Neural cell (in vitro differentiated cells): ENCODE data around the gene THADA. TPM values are rescaled to one million over a fixed set of nuclear protein-coding genes. Genes with fewer than 3 reads are reported as not detected.

ENCODE experiments used
- H2AFZ ChIP-seq: fragments of 200-600, 300-800 bp; sonication (generic), shearing (Covaris generic); 2 replicates; pipeline ENCODE4 v1.6.0; 2014; ENCODE audit warnings: low read depth, mild to moderate bottlenecking, antibody characterized with exemption, low read length, moderate library complexity
- H3F3A ChIP-seq: fragments of 200-600 bp; shearing (Covaris generic); 2 replicates; pipeline ENCODE4 v1.6.1; 2016; ENCODE audit warnings: mild to moderate bottlenecking, moderate library complexity, mixed read lengths, antibody characterized with exemption, low read length; ENCODE audit not compliant: insufficient read depth, poor library complexity, severe bottlenecking
- H3K27ac ChIP-seq: fragments of 200-600, 300-800 bp; sonication (generic), shearing (Covaris generic); 2 replicates; pipeline ENCODE4 v1.5.1; 2014; ENCODE audit warnings: mild to moderate bottlenecking, low read length, moderate library complexity
- H3K27me3 ChIP-seq: fragments of 300-800, 200-600 bp; sonication (generic), shearing (Covaris generic); 2 replicates; pipeline ENCODE4 v1.6.0; 2014; ENCODE audit warnings: mild to moderate bottlenecking, low read depth, low read length, moderate library complexity; ENCODE audit not compliant: insufficient read depth
- H3K36me3 ChIP-seq: fragments of 300-800, 200-600 bp; sonication (generic), shearing (Covaris generic); 2 replicates; pipeline ENCODE4 v1.5.1; 2014; ENCODE audit warnings: mild to moderate bottlenecking, antibody characterized with exemption, low read length, moderate library complexity; ENCODE audit not compliant: insufficient read depth
- H3K4me2 ChIP-seq: fragments of 300-800, 200-600 bp; sonication (generic), shearing (Covaris generic); 2 replicates; pipeline ENCODE4 v1.6.0; 2014; ENCODE audit warnings: mild to moderate bottlenecking, low read length
- H3K4me3 ChIP-seq: fragments of 300-800, 200-600 bp; sonication (generic), shearing (Covaris generic); 2 replicates; pipeline ENCODE4 v1.5.1; 2014; ENCODE audit warnings: mild to moderate bottlenecking, low read length, moderate library complexity
- H3K79me2 ChIP-seq: fragments of 200-600 bp; shearing (Covaris generic); replicated peaks from 2 replicates; pipeline ENCODE4 v1.6.0; 2014; ENCODE audit warnings: mild to moderate bottlenecking, low read length, moderate library complexity; ENCODE audit not compliant: insufficient read depth
- H3K9ac ChIP-seq: fragments of 300-800, 200-600 bp; sonication (generic), shearing (Covaris generic); 2 replicates; pipeline ENCODE4 v1.6.1; 2016; ENCODE audit warnings: mild to moderate bottlenecking, low read length, mixed read lengths
- H3K9me2 ChIP-seq: fragments of 200-600 bp; shearing (Covaris generic); 2 replicates; pipeline ENCODE4 v1.6.1; 2016; ENCODE audit warnings: mild to moderate bottlenecking, low read length, mixed read lengths; ENCODE audit not compliant: insufficient read depth
- H3K9me3 ChIP-seq: fragments of 200-600, 300-800 bp; sonication (generic), shearing (Covaris generic); 2 replicates; pipeline ENCODE4 v1.6.1; 2016; ENCODE audit warnings: mild to moderate bottlenecking, mixed run types, low read length, moderate library complexity, mixed read lengths
- H4K20me1 ChIP-seq: fragments of 200-600 bp; shearing (Covaris generic); 2 replicates; pipeline ENCODE4 v1.6.1; 2016; ENCODE audit warnings: mild to moderate bottlenecking, mixed run types; ENCODE audit not compliant: insufficient read depth
- CTCF ChIP-seq: fragments of 450-650 bp; IDR thresholded peaks from 2 replicates; pipeline ENCODE4 v1.5.1; 2014; ENCODE audit warnings: antibody characterized with exemption, mild to moderate bottlenecking, moderate library complexity; ENCODE audit not compliant: poor library complexity, severe bottlenecking
- EP300 ChIP-seq: fragments of 450-650 bp; conservative IDR thresholded peaks from 2 replicates; pipeline ENCODE4 v1.6.1; 2014; ENCODE audit warnings: antibody characterized with exemption, mild to moderate bottlenecking, moderate library complexity; ENCODE audit not compliant: poor library complexity, severe bottlenecking
- EZH2 ChIP-seq: fragments of 200-600, 300-800 bp; shearing (Covaris generic), sonication (generic); IDR thresholded peaks from 2 replicates; pipeline ENCODE4 v1.6.1; 2014; ENCODE audit warnings: antibody characterized with exemption, low read length, borderline replicate concordance, mild to moderate bottlenecking; ENCODE audit not compliant: insufficient read depth, poor library complexity, severe bottlenecking
- MXI1 ChIP-seq: fragments of 450-650 bp; conservative IDR thresholded peaks from 2 replicates; pipeline ENCODE4 v1.6.1; 2014; ENCODE audit warnings: antibody characterized with exemption, mild to moderate bottlenecking; ENCODE audit not compliant: poor library complexity, severe bottlenecking
- POLR2AphosphoS5 ChIP-seq: IDR thresholded peaks from 2 replicates; pipeline ENCODE4 v1.6.1; 2012
- RAD21 ChIP-seq: fragments of 450-650 bp; conservative IDR thresholded peaks from 2 replicates; pipeline ENCODE4 v1.6.1; 2014; ENCODE audit warnings: antibody characterized with exemption, mild to moderate bottlenecking, moderate library complexity
- SMC3 ChIP-seq: fragments of 450-650 bp; conservative IDR thresholded peaks from 2 replicates; pipeline ENCODE4 v1.6.1; 2014; ENCODE audit warnings: antibody characterized with exemption, mild to moderate bottlenecking, moderate library complexity; ENCODE audit not compliant: poor library complexity
- TAF1 ChIP-seq: IDR thresholded peaks from 2 replicates; pipeline ENCODE4 v1.6.1; 2012; ENCODE audit warnings: low read depth
- polyA plus RNA-seq: library from polyadenylated mRNA; depleted of rRNA; stranded (reverse); fragments of >200 nt; gene quantifications from 2 replicates; pipeline ENCODE4 v1.2.3, GENCODE V29; 2014
- TF ChIP-seq, protein P1 (sequence below): IDR thresholded peaks from 2 replicates; pipeline ENCODE4 v1.6.1; 2012; ENCODE audit warnings: borderline replicate concordance

Gene THADA
- polyA plus RNA-seq, 1 donor from 2014 or later, result 8.5 TPM

GRCh38 chr2:43393918-43394317, 201.9 kb downstream of the THADA start:
- no peak overlapping the region for H2AFZ ChIP-seq

GRCh38 chr2:43391878-43392215, 204.0 kb downstream of the THADA start:
- H3K4me3 ChIP-seq, result no peak overlapping the region
- H3K9me2 ChIP-seq, result no peaks in the 10 kb centered on the region
- H3K27ac ChIP-seq, result no peak overlapping the region
- no peaks in the 10 kb centered on the region for H3K9me3 ChIP-seq
- H2AFZ ChIP-seq, result no peak overlapping the region
- TF ChIP-seq RAD21, result no peak
- no peak for TF ChIP-seq CTCF
- TF ChIP-seq POLR2AphosphoS5, result no peak
- TF ChIP-seq, protein P1, sequence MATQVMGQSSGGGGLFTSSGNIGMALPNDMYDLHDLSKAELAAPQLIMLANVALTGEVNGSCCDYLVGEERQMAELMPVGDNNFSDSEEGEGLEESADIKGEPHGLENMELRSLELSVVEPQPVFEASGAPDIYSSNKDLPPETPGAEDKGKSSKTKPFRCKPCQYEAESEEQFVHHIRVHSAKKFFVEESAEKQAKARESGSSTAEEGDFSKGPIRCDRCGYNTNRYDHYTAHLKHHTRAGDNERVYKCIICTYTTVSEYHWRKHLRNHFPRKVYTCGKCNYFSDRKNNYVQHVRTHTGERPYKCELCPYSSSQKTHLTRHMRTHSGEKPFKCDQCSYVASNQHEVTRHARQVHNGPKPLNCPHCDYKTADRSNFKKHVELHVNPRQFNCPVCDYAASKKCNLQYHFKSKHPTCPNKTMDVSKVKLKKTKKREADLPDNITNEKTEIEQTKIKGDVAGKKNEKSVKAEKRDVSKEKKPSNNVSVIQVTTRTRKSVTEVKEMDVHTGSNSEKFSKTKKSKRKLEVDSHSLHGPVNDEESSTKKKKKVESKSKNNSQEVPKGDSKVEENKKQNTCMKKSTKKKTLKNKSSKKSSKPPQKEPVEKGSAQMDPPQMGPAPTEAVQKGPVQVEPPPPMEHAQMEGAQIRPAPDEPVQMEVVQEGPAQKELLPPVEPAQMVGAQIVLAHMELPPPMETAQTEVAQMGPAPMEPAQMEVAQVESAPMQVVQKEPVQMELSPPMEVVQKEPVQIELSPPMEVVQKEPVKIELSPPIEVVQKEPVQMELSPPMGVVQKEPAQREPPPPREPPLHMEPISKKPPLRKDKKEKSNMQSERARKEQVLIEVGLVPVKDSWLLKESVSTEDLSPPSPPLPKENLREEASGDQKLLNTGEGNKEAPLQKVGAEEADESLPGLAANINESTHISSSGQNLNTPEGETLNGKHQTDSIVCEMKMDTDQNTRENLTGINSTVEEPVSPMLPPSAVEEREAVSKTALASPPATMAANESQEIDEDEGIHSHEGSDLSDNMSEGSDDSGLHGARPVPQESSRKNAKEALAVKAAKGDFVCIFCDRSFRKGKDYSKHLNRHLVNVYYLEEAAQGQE, result no peak
- TF ChIP-seq EP300, result no peak
- TF ChIP-seq TAF1, result no peak
- no peak for TF ChIP-seq MXI1
- TF ChIP-seq SMC3, result no peak
- no peak overlapping the region for H3K9ac ChIP-seq
- H3F3A ChIP-seq, result no peaks in the 10 kb centered on the region
- H3K79me2 ChIP-seq, result no peaks in the 10 kb centered on the region
- no peak overlapping the region for H3K4me2 ChIP-seq
- H4K20me1 ChIP-seq, result no peaks in the 10 kb centered on the region
- no peaks in the 10 kb centered on the region for H3K27me3 ChIP-seq
- H3K36me3 ChIP-seq, result no peaks in the 10 kb centered on the region

More at GRCh38 chr2:43393918-43394317, 201.9 kb downstream of the THADA start:
- H3F3A ChIP-seq, result no peaks in the 10 kb centered on the region
- H3K9me3 ChIP-seq, result no peaks in the 10 kb centered on the region
- H3K4me3 ChIP-seq, result no peak overlapping the region
- TF ChIP-seq EZH2 (no peak), CTCF (no peak), MXI1 (no peak), POLR2AphosphoS5 (no peak), SMC3 (no peak), EP300 (no peak), TAF1 (no peak)
- TF ChIP-seq, protein P1, result no peak
- H3K27ac ChIP-seq, result no peak overlapping the region
- H3K27me3 ChIP-seq, result no peaks in the 10 kb centered on the region
- no peaks in the 10 kb centered on the region for H3K36me3 ChIP-seq
- no peaks in the 10 kb centered on the region for H3K9me2 ChIP-seq
- no peaks in the 10 kb centered on the region for H3K79me2 ChIP-seq
- H3K9ac ChIP-seq, result no peak overlapping the region
- H3K4me2 ChIP-seq, result no peak overlapping the region
- no peaks in the 10 kb centered on the region for H4K20me1 ChIP-seq
